Femur (tissue), 1 donor: ENCODE measurements around the gene TP53TG3E.
"Not testable (repeated sequence)": the region's sequence is repeated elsewhere in the genome, so short reads cannot be mapped to it uniquely, and the experiment has no call there.

Experiments
- DNase-seq: peaks from one replicate; pipeline ENCODE4 v3.0.0-alpha.2; 2017

Gene TP53TG3E

GRCh38 chr16:33304006-33304405, at the start of gene TP53TG3E:
TSS of gene TP53TG3E (plus strand) at chr16:33304306. CDS start at chr16:33304374, 68 bp downstream.
- DNase-seq = not testable (repeated sequence)

GRCh38 chr16:33336226-33337012, 32.3 kb downstream of the TP53TG3E start:
- DNase-seq = peak; percentile 57

GRCh38 chr16:33337627-33338542, 33.8 kb downstream of the TP53TG3E start:
- DNase-seq = peak; percentile 55

- DNase-seq = peak; percentile 36
These were observed 34.4 kb downstream of the TP53TG3E start for GRCh38 chr16:33338543-33338951.

GRCh38 chr16:33339093-33340061, 35.3 kb downstream of the TP53TG3E start:
- DNase-seq = peak; percentile 63
